GM19395 (cell line): Measurements from ENCODE around the gene HTRA1.

Experiments
- ATAC-seq: cut with Tn5 transposase; IDR thresholded peaks from one replicate; pipeline ENCODE4 v1.9.1; 2021; ENCODE audit warnings: mild to moderate bottlenecking, moderate library complexity; ENCODE audit not compliant: unreplicated experiment

Gene HTRA1

GRCh38 chr10:122550427-122550826 is 89.1 kb downstream of the HTRA1 start:
- ATAC-seq = no peak

GRCh38 chr10:122550983-122551382 is 89.6 kb downstream of the HTRA1 start:
- no peak for ATAC-seq

GRCh38 chr10:122551450-122551849 is 90.1 kb downstream of the HTRA1 start:
- no peak for ATAC-seq

GRCh38 chr10:122553341-122553740 is 92.0 kb downstream of the HTRA1 start:
- no peak for ATAC-seq

GRCh38 chr10:122554131-122555036 is 93.0 kb downstream of the HTRA1 start:
- ATAC-seq = no peak

GRCh38 chr10:122555442-122555841 is 94.1 kb downstream of the HTRA1 start:
- no peak for ATAC-seq

GRCh38 chr10:122557516-122557915 is 96.2 kb downstream of the HTRA1 start:
- no peak for ATAC-seq

GRCh38 chr10:122558452-122558851 is 97.1 kb downstream of the HTRA1 start:
- ATAC-seq = no peak

GRCh38 chr10:122559228-122559627 is 97.9 kb downstream of the HTRA1 start:
- no peak for ATAC-seq

- ATAC-seq = no peak
Observed at GRCh38 chr10:122560279-122560804, 99.0 kb downstream of the HTRA1 start, which contains the start of gene DMBT1. Gene DMBT1 (plus strand): TSS chr10:122560754. CDS start chr10:122560771, 17 bp downstream.

GRCh38 chr10:122561212-122561611 is 99.9 kb downstream of the HTRA1 start:
- ATAC-seq = no peak

- no peak for ATAC-seq
Observed at GRCh38 chr10:122561792-122562191, 100.4 kb downstream of the HTRA1 start.
